ENCODE results near the gene FCMR. TPM values are rescaled to one million over a fixed set of nuclear protein-coding genes. Genes with fewer than 3 reads are reported as not detected.

FCMR gene
- polyA plus RNA-seq, 3 donors, result 1.9 to 3.0 (median 2.2) TPM

GRCh38 chr1:206970446-206970845 lies 48.7 kb upstream of the FCMR start, which contains the start of gene FCAMR:
Gene FCAMR, minus strand, starts transcription at chr1:206970460. Its CDS starts 335 bp downstream, at chr1:206970125.
- Histone ChIP-seq H3K79me2 (ENCODE audit: insufficient read depth, low read length) (no peaks in the 10 kb centered on the region), H3K36me3 (replicated peaks in 1 of 2; ENCODE audit: control insufficient read depth in 1 of 2, insufficient read depth in 2 of 2, low read length in 2 of 2) (no peaks in the 10 kb centered on the region), H3K27ac (ENCODE audit: low read depth in 1 of 2, low read length in 2 of 2) (no peak within 1 kb of the TSS), H3K27me3 (ENCODE audit: control insufficient read depth in 2 of 2, insufficient read depth in 2 of 2, low read length in 2 of 2) (no peaks in the 10 kb centered on the region), H3K9ac (ENCODE audit: insufficient read depth, low read length, poor library complexity, severe bottlenecking) (no peak within 1 kb of the TSS), H4K20me1 (ENCODE audit: insufficient read depth, low read length) (no peaks in the 10 kb centered on the region), H2AFZ (ENCODE audit: insufficient read depth, low read depth, low read length, poor library complexity, severe bottlenecking) (no peak within 1 kb of the TSS), H3K4me3 (replicated peaks in 1 of 3; ENCODE audit: low read depth in 2 of 3, low read length in 3 of 3) (peak within 1 kb of the TSS in 1 of 3 experiments; percentile 59), H3K9me3 (replicated peaks in 1 of 2; ENCODE audit: control insufficient read depth in 1 of 2, insufficient read depth in 1 of 2, low read length in 2 of 2) (no peaks in the 10 kb centered on the region), H3K4me1 (ENCODE audit: control insufficient read depth in 1 of 2, insufficient read depth in 2 of 2, low read length in 2 of 2) (peaks cover 52 to 58% of the 10 kb centered on the region in 2 donors), H3K4me2 (replicated peaks; ENCODE audit: extremely low read depth, low read length, poor library complexity, severe bottlenecking) (peak within 1 kb of the TSS; percentile 38)
- TF ChIP-seq, protein P1, sequence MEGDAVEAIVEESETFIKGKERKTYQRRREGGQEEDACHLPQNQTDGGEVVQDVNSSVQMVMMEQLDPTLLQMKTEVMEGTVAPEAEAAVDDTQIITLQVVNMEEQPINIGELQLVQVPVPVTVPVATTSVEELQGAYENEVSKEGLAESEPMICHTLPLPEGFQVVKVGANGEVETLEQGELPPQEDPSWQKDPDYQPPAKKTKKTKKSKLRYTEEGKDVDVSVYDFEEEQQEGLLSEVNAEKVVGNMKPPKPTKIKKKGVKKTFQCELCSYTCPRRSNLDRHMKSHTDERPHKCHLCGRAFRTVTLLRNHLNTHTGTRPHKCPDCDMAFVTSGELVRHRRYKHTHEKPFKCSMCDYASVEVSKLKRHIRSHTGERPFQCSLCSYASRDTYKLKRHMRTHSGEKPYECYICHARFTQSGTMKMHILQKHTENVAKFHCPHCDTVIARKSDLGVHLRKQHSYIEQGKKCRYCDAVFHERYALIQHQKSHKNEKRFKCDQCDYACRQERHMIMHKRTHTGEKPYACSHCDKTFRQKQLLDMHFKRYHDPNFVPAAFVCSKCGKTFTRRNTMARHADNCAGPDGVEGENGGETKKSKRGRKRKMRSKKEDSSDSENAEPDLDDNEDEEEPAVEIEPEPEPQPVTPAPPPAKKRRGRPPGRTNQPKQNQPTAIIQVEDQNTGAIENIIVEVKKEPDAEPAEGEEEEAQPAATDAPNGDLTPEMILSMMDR (IDR thresholded peaks at IDR 0.05), result no peak
- peak within 1 kb of the TSS in 4 of 7 donors; percentile 21 to 90 (median 84) for H3K27ac Mint-ChIP-seq
- peak in 2 of 3 donors; percentile 30 to 56 for DNase-seq
- no peaks in the 10 kb centered on the region for H3K9me3 Mint-ChIP-seq
- peak within 1 kb of the TSS in 1 of 2 donors; percentile 63 for H3K4me3 Mint-ChIP-seq
- intact Hi-C loops (cut with micrococcal nuclease), result loop anchor here in 1 of 2 donors (10.0 kb wide), 1 partner anchor 56 kb away; no protein-coding TSS in a partner anchor
- H3K36me3 Mint-ChIP-seq, result peaks cover 0 to 2% of the 10 kb centered on the region in 2 donors
- peaks cover 12 to 27% (median 15%) of the 10 kb centered on the region in 3 donors for H3K27me3 Mint-ChIP-seq (ENCODE audit: low read depth in 3 of 3)
- peaks cover 53% of the 10 kb centered on the region for H3K4me1 Mint-ChIP-seq
- 17% methylated on average over 1 of the region's 2 CpGs for WGBS (ENCODE audit: insufficient coverage)

DNA sequence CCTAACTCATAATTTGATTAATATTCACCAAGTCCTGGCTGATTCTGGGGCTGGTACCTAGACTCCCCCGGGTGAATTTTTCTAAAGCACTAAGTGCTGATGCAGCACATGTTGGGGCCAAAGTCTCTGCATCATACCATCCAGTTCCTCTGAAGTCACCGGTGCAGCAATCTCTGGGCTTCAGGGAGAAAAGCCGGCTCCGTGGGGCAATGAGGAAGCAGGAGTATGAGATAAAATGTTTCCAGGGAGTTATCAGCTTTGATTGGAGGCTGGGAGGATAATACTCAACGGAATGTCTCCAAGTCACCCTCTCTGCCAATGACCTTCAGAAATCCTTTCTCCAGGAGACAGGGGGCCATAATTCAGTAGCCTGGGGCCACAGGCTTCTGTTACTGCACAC lies 47.3 kb upstream of the FCMR start:
- Histone ChIP-seq H2AFZ (ENCODE audit: insufficient read depth, low read depth, low read length, poor library complexity, severe bottlenecking) (no peak overlapping the region), H3K4me3 (replicated peaks in 1 of 3; ENCODE audit: low read depth in 2 of 3, low read length in 3 of 3) (peak overlapping the region in 1 of 3 experiments; percentile 59), H3K4me1 (ENCODE audit: control insufficient read depth in 1 of 2, insufficient read depth in 2 of 2, low read length in 2 of 2) (peaks cover 52 to 58% of the 10 kb centered on the region in 2 donors), H3K36me3 (replicated peaks in 1 of 2; ENCODE audit: control insufficient read depth in 1 of 2, insufficient read depth in 2 of 2, low read length in 2 of 2) (no peaks in the 10 kb centered on the region), H3K27ac (ENCODE audit: low read depth in 1 of 2, low read length in 2 of 2) (no peak overlapping the region), H3K27me3 (ENCODE audit: control insufficient read depth in 2 of 2, insufficient read depth in 2 of 2, low read length in 2 of 2) (no peaks in the 10 kb centered on the region), H3K9ac (ENCODE audit: insufficient read depth, low read length, poor library complexity, severe bottlenecking) (no peak overlapping the region), H3K9me3 (replicated peaks in 1 of 2; ENCODE audit: control insufficient read depth in 1 of 2, insufficient read depth in 1 of 2, low read length in 2 of 2) (no peaks in the 10 kb centered on the region), H3K79me2 (ENCODE audit: insufficient read depth, low read length) (no peaks in the 10 kb centered on the region), H4K20me1 (ENCODE audit: insufficient read depth, low read length) (no peaks in the 10 kb centered on the region), H3K4me2 (replicated peaks; ENCODE audit: extremely low read depth, low read length, poor library complexity, severe bottlenecking) (no peak overlapping the region)
- peak overlapping the region in 1 of 2 donors; percentile 86 for H3K4me3 Mint-ChIP-seq
- peak overlapping the region in 1 of 7 donors; percentile 62 for H3K27ac Mint-ChIP-seq
- H3K9me3 Mint-ChIP-seq, result peaks cover 0 to 4% (median 0%) of the 10 kb centered on the region in 7 donors
- TF ChIP-seq, protein P1 (IDR thresholded peaks at IDR 0.05), result no peak
- intact Hi-C loops (cut with micrococcal nuclease), result loop anchor here in 1 of 2 donors (10.0 kb wide), 1 partner anchor 234 kb away; no protein-coding TSS in a partner anchor
- H3K27me3 Mint-ChIP-seq (ENCODE audit: low read depth in 3 of 3), result peaks cover 14 to 34% (median 18%) of the 10 kb centered on the region in 3 donors
- 33% methylated on average over 1 of the region's 5 CpGs for WGBS (ENCODE audit: insufficient coverage)
- H3K36me3 Mint-ChIP-seq, result peaks cover 0 to 4% of the 10 kb centered on the region in 2 donors
- DNase-seq, result peak; percentile 34 to 53 (median 46)
- H3K4me1 Mint-ChIP-seq, result peaks cover 54% of the 10 kb centered on the region

All from CD14-positive monocyte (primary cell).